ENCODE data around the gene WDR1.

Gene WDR1

GRCh38 chr4:10084651-10085358 lies 31.8 kb downstream of the WDR1 start:
- DNase-seq (ENCODE audit: low spot score in 2 of 2) = no peak
- in situ Hi-C loops (cut with MboI; ENCODE audit: low sequenced_read_pairs) = no loop called here
- no peaks in the 10 kb centered on the region for H3K27me3 ChIP-seq (ENCODE audit: low read depth)
- peaks cover 89% of the 10 kb centered on the region for H3K36me3 ChIP-seq (replicated peaks)
- H3K4me3 ChIP-seq = no peak overlapping the region
- no peaks in the 10 kb centered on the region for H3K4me1 ChIP-seq
- H3K9me3 ChIP-seq = no peaks in the 10 kb centered on the region

GRCh38 chr4:10083861-10084641 lies 32.5 kb downstream of the WDR1 start:
- in situ Hi-C loops (cut with MboI; ENCODE audit: low sequenced_read_pairs) = no loop called here
- Histone ChIP-seq H3K4me1 (no peaks in the 10 kb centered on the region), H3K9me3 (no peaks in the 10 kb centered on the region), H3K27me3 (ENCODE audit: low read depth) (no peaks in the 10 kb centered on the region), H3K36me3 (replicated peaks) (peaks cover 92% of the 10 kb centered on the region), H3K4me3 (no peak overlapping the region)
- DNase-seq (ENCODE audit: low spot score in 2 of 2) = no peak

- Histone ChIP-seq H3K4me3 (no peak overlapping the region), H3K36me3 (replicated peaks) (peaks cover 88% of the 10 kb centered on the region), H3K9me3 (no peaks in the 10 kb centered on the region), H3K4me1 (no peaks in the 10 kb centered on the region), H3K27me3 (ENCODE audit: low read depth) (no peaks in the 10 kb centered on the region)
- in situ Hi-C loops (cut with MboI; ENCODE audit: low sequenced_read_pairs) = no loop called here
- no peak for DNase-seq (ENCODE audit: low spot score in 2 of 2)
These were observed 33.2 kb downstream of the WDR1 start for GRCh38 chr4:10083331-10083771.

GRCh38 chr4:10082459-10083272 lies 33.9 kb downstream of the WDR1 start:
- Histone ChIP-seq H3K27me3 (ENCODE audit: low read depth) (no peaks in the 10 kb centered on the region), H3K4me3 (no peak overlapping the region), H3K36me3 (replicated peaks) (peaks cover 86% of the 10 kb centered on the region), H3K9me3 (no peaks in the 10 kb centered on the region), H3K4me1 (no peaks in the 10 kb centered on the region)
- no peak for DNase-seq (ENCODE audit: low spot score in 2 of 2)
- in situ Hi-C loops (cut with MboI; ENCODE audit: low sequenced_read_pairs) = no loop called here

GRCh38 chr4:10082047-10082446 lies 34.6 kb downstream of the WDR1 start:
- no peak overlapping the region for H3K4me3 ChIP-seq
- no peaks in the 10 kb centered on the region for H3K4me1 ChIP-seq
- H3K36me3 ChIP-seq (replicated peaks) = peaks cover 86% of the 10 kb centered on the region
- H3K27me3 ChIP-seq (ENCODE audit: low read depth) = no peaks in the 10 kb centered on the region
- in situ Hi-C loops (cut with MboI; ENCODE audit: low sequenced_read_pairs) = no loop called here
- H3K9me3 ChIP-seq = no peaks in the 10 kb centered on the region
- no peak for DNase-seq (ENCODE audit: low spot score in 2 of 2)

GRCh38 chr4:10081218-10081606 lies 35.4 kb downstream of the WDR1 start:
- no peak for DNase-seq (ENCODE audit: low spot score in 2 of 2)
- Histone ChIP-seq H3K4me1 (no peaks in the 10 kb centered on the region), H3K4me3 (no peak overlapping the region), H3K9me3 (no peaks in the 10 kb centered on the region), H3K36me3 (replicated peaks) (peaks cover 88% of the 10 kb centered on the region), H3K27me3 (ENCODE audit: low read depth) (no peaks in the 10 kb centered on the region)
- in situ Hi-C loops (cut with MboI; ENCODE audit: low sequenced_read_pairs) = no loop called here

GRCh38 chr4:10080589-10081217 lies 35.9 kb downstream of the WDR1 start:
- in situ Hi-C loops (cut with MboI; ENCODE audit: low sequenced_read_pairs) = no loop called here
- Histone ChIP-seq H3K4me3 (no peak overlapping the region), H3K27me3 (ENCODE audit: low read depth) (no peaks in the 10 kb centered on the region), H3K9me3 (no peaks in the 10 kb centered on the region), H3K36me3 (replicated peaks) (peaks cover 86% of the 10 kb centered on the region), H3K4me1 (no peaks in the 10 kb centered on the region)
- DNase-seq (ENCODE audit: low spot score in 2 of 2) = no peak

GRCh38 chr4:10079912-10080588 lies 36.5 kb downstream of the WDR1 start:
- Histone ChIP-seq H3K4me3 (no peak overlapping the region), H3K4me1 (no peaks in the 10 kb centered on the region), H3K9me3 (no peaks in the 10 kb centered on the region), H3K27me3 (ENCODE audit: low read depth) (no peaks in the 10 kb centered on the region), H3K36me3 (replicated peaks) (peaks cover 86% of the 10 kb centered on the region)
- no peak for DNase-seq (ENCODE audit: low spot score in 2 of 2)
- in situ Hi-C loops (cut with MboI; ENCODE audit: low sequenced_read_pairs) = no loop called here

- H3K4me1 ChIP-seq = no peaks in the 10 kb centered on the region
- in situ Hi-C loops (cut with MboI; ENCODE audit: low sequenced_read_pairs) = no loop called here
- peaks cover 86% of the 10 kb centered on the region for H3K36me3 ChIP-seq (replicated peaks)
- no peaks in the 10 kb centered on the region for H3K9me3 ChIP-seq
- no peak overlapping the region for H3K4me3 ChIP-seq
- no peak for DNase-seq (ENCODE audit: low spot score in 2 of 2)
- no peaks in the 10 kb centered on the region for H3K27me3 ChIP-seq (ENCODE audit: low read depth)
These were observed 37.3 kb downstream of the WDR1 start for GRCh38 chr4:10079256-10079655.

- H3K4me3 ChIP-seq = no peak overlapping the region
- no peak for DNase-seq (ENCODE audit: low spot score in 2 of 2)
- no peaks in the 10 kb centered on the region for H3K4me1 ChIP-seq
- no peaks in the 10 kb centered on the region for H3K9me3 ChIP-seq
- in situ Hi-C loops (cut with MboI; ENCODE audit: low sequenced_read_pairs) = no loop called here
- no peaks in the 10 kb centered on the region for H3K27me3 ChIP-seq (ENCODE audit: low read depth)
- peaks cover 89% of the 10 kb centered on the region for H3K36me3 ChIP-seq (replicated peaks)
These were observed 37.9 kb downstream of the WDR1 start for GRCh38 chr4:10078481-10079233.

- H3K27me3 ChIP-seq (ENCODE audit: low read depth) = no peaks in the 10 kb centered on the region
- in situ Hi-C loops (cut with MboI; ENCODE audit: low sequenced_read_pairs) = no loop called here
- peaks cover 84% of the 10 kb centered on the region for H3K36me3 ChIP-seq (replicated peaks)
These were observed 38.9 kb downstream of the WDR1 start for GRCh38 chr4:10077483-10078335.

GRCh38 chr4:10077076-10077475 lies 39.5 kb downstream of the WDR1 start:
- no peak for DNase-seq (ENCODE audit: low spot score in 2 of 2)
- H3K27me3 ChIP-seq (ENCODE audit: low read depth) = no peaks in the 10 kb centered on the region
- H3K4me3 ChIP-seq = no peak overlapping the region
- no peaks in the 10 kb centered on the region for H3K9me3 ChIP-seq
- in situ Hi-C loops (cut with MboI; ENCODE audit: low sequenced_read_pairs) = no loop called here
- H3K36me3 ChIP-seq (replicated peaks) = peaks cover 78% of the 10 kb centered on the region
- no peaks in the 10 kb centered on the region for H3K4me1 ChIP-seq

More at GRCh38 chr4:10077483-10078335, 38.9 kb downstream of the WDR1 start:
- Histone ChIP-seq H3K4me1 (no peaks in the 10 kb centered on the region), H3K9me3 (no peaks in the 10 kb centered on the region), H3K4me3 (no peak overlapping the region)
- no peak for DNase-seq (ENCODE audit: low spot score in 2 of 2)
